PFSK-1 (cell line): Measurements from ENCODE around the gene DR1.

Experiments
- FOXP2 ChIP-seq: optimal IDR thresholded peaks from 2 replicates; pipeline ENCODE3; 2011; ENCODE audit warnings: borderline replicate concordance, control low read depth, inconsistent platforms; ENCODE audit not compliant: insufficient read depth; ENCODE audit errors: extremely low read length, extremely low read depth
- POLR2AphosphoS5 ChIP-seq: IDR thresholded peaks from 2 replicates; pipeline ENCODE4 v1.6.1; 2012; ENCODE audit warnings: low read depth, mild to moderate bottlenecking, control low read depth, low read length, moderate library complexity
- REST ChIP-seq, 2 experiments: IDR thresholded peaks; 2 replicates each; pipeline versions ENCODE4 v1.6.1 to v1.8.0; 2011 to 2012; ENCODE audit warnings: low read depth in 2 of 2, low read length in 2 of 2, control low read depth in 1 of 2, inconsistent platforms in 1 of 2, mild to moderate bottlenecking in 1 of 2, moderate library complexity in 1 of 2; ENCODE audit not compliant: insufficient read depth in 1 of 2
- SIN3A ChIP-seq: IDR thresholded peaks from 2 replicates; pipeline ENCODE4 v1.6.1; 2012; ENCODE audit warnings: mild to moderate bottlenecking, low read length, moderate library complexity, borderline replicate concordance; ENCODE audit not compliant: insufficient read depth
- TAF1 ChIP-seq: IDR thresholded peaks from 2 replicates; pipeline ENCODE4 v1.6.1; 2012; ENCODE audit warnings: low read length, control low read depth, borderline replicate concordance; ENCODE audit not compliant: insufficient read depth

Gene DR1

GRCh38 chr1:93415296-93415695 lies 69.6 kb downstream of the DR1 start:
- TF ChIP-seq SIN3A: no peak
- TF ChIP-seq REST (IDR thresholded peaks at IDR 0.05; ENCODE audit: insufficient read depth in 1 of 2, low read depth in 2 of 2, low read length in 2 of 2): no peak
- no peak for TF ChIP-seq FOXP2
- no peak for TF ChIP-seq POLR2AphosphoS5
- TF ChIP-seq TAF1: no peak

GRCh38 chr1:93416183-93416582 lies 70.5 kb downstream of the DR1 start:
- no peak for TF ChIP-seq SIN3A
- TF ChIP-seq TAF1: no peak
- no peak for TF ChIP-seq POLR2AphosphoS5
- TF ChIP-seq FOXP2: no peak
- TF ChIP-seq REST (IDR thresholded peaks at IDR 0.05; ENCODE audit: insufficient read depth in 1 of 2, low read depth in 2 of 2, low read length in 2 of 2): no peak
